HG03045 (cell line): ENCODE results near the gene SELPLG.
"Not testable (repeated sequence)": the region's sequence is repeated elsewhere in the genome, so short reads cannot be mapped to it uniquely, and the experiment has no call there.

Experiments used
- ATAC-seq: cut with Tn5 transposase; IDR thresholded peaks from one replicate; pipeline ENCODE4 v1.9.1; 2021; ENCODE audit warnings: mild to moderate bottlenecking, moderate library complexity; ENCODE audit not compliant: unreplicated experiment

The SELPLG gene

GRCh38 chr12:108638997-108639822, 5.5 kb upstream of the SELPLG start:
- ATAC-seq, result no peak

- ATAC-seq, result no peak
These were observed 4.6 kb upstream of the SELPLG start for GRCh38 chr12:108638141-108638827.

GRCh38 chr12:108637222-108637971, 3.7 kb upstream of the SELPLG start:
- no peak for ATAC-seq

GRCh38 chr12:108635997-108636808, 2.5 kb upstream of the SELPLG start:
- ATAC-seq, result peak; percentile 2

- peak; percentile 41 for ATAC-seq
These were observed 1.7 kb upstream of the SELPLG start for GRCh38 chr12:108635201-108635996.

GRCh38 chr12:108634341-108634751, 652 bp upstream of the SELPLG start:
- no peak for ATAC-seq

- ATAC-seq, result no peak
These were observed 587 bp downstream of the SELPLG start for GRCh38 chr12:108633081-108633533.

GRCh38 chr12:108631261-108631660, 2.4 kb downstream of the SELPLG start:
- not testable (repeated sequence) for ATAC-seq

- no peak for ATAC-seq
These were observed 3.0 kb downstream of the SELPLG start for GRCh38 chr12:108630481-108631207.

GRCh38 chr12:108629824-108630476, 3.7 kb downstream of the SELPLG start:
- ATAC-seq, result no peak

- ATAC-seq, result no peak
These were observed 4.5 kb downstream of the SELPLG start for GRCh38 chr12:108629151-108629550.

- ATAC-seq, result no peak
These were observed 6.4 kb downstream of the SELPLG start for GRCh38 chr12:108627134-108627920.

- no peak for ATAC-seq
These were observed 8.5 kb downstream of the SELPLG start for GRCh38 chr12:108625228-108625627.

- ATAC-seq, result no peak
These were observed 10.1 kb downstream of the SELPLG start for GRCh38 chr12:108623577-108623976.

- ATAC-seq, result no peak
These were observed 10.7 kb downstream of the SELPLG start for GRCh38 chr12:108622921-108623514.

GRCh38 chr12:108622421-108622820, 11.3 kb downstream of the SELPLG start:
- no peak for ATAC-seq

GRCh38 chr12:108621161-108621560, 12.5 kb downstream of the SELPLG start:
- ATAC-seq, result no peak
